ENCODE measurements around the gene GJB3.

GJB3 gene

DNA sequence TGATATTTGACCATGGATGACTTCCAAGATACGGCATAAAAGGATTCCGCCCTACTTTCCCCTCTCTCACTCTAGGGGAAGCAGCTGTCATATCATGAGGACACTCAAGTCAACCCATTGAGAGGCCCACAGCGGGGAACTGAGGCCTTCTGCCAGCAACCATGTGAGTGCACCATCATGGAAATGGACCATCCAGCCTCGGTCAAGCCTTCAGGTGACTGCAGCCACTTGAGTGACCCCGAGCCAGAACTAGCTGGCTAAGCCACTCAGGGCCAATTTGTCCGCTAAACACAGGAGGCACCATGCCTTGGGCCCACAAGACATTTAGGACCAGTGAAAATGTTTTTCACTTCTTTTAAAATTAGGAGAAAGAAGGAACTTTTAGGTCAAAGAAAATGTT lies 37.2 kb upstream of the GJB3 start:
- in situ Hi-C loops (cut with HindIII; ENCODE audit: low sequenced_read_pairs) = no loop called here
- no peak for DNase-seq (ENCODE audit: low read depth)
- no peak for TF ChIP-seq CTCF (IDR thresholded peaks at IDR 0.05; ENCODE audit: low read depth, low read length, missing control alignments)
- H3K4me3 ChIP-seq (ENCODE audit: low read depth, low read length) = no peak overlapping the region

DNA sequence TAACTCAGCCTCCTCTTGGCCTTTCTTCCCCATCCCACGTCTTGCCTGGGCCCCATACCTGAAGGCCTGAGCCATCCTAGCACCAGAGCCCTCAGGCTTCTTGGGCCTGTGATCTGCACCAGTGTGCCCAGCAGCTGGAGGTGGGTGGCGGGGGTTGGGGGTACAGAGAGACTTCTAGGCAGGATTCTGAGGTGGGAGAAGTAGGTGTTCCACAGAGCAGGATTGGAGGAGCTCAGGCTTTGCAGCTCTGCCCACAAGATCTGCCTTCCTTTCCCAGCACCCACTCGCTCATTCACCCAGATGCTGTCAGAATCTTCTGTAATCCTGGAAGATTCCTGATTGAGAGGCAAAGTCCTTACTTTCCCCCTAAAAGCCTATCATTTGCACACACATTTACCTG lies 36.2 kb upstream of the GJB3 start:
- in situ Hi-C loops (cut with HindIII; ENCODE audit: low sequenced_read_pairs) = no loop called here
- TF ChIP-seq CTCF (IDR thresholded peaks at IDR 0.05; ENCODE audit: low read depth, low read length, missing control alignments) = no peak
- no peak overlapping the region for H3K4me3 ChIP-seq (ENCODE audit: low read depth, low read length)
- DNase-seq (ENCODE audit: low read depth) = no peak

- no peak for DNase-seq (ENCODE audit: low read depth)
- in situ Hi-C loops (cut with HindIII; ENCODE audit: low sequenced_read_pairs) = no loop called here
- no peak overlapping the region for H3K4me3 ChIP-seq (ENCODE audit: low read depth, low read length)
- no peak for TF ChIP-seq CTCF (IDR thresholded peaks at IDR 0.05; ENCODE audit: low read depth, low read length, missing control alignments)
These were observed 35.3 kb upstream of the GJB3 start for GRCh38 chr1:34745666-34746065.

DNA sequence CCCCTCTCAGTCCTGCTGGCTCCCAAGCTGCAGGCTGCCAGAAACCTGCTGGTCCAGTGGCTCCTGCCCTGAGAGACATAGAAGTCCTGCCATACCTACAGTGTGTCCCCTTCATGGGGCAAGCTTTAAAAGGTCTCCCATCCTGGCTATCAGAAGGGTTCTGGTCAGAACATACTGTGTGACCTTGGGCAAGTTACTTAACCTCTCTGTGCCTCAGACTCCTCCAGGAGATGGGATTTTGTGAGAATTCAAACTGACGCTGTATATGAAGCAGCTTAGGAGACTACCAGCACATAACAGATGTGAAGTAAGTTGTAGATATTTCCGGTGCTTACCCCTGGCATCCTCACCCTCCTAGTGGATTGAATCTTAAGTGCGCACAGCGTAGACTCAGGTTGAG lies 34.9 kb upstream of the GJB3 start:
- DNase-seq (ENCODE audit: low read depth) = no peak
- no peak overlapping the region for H3K4me3 ChIP-seq (ENCODE audit: low read depth, low read length)
- TF ChIP-seq CTCF (IDR thresholded peaks at IDR 0.05; ENCODE audit: low read depth, low read length, missing control alignments) = no peak
- in situ Hi-C loops (cut with HindIII; ENCODE audit: low sequenced_read_pairs) = no loop called here

DNA sequence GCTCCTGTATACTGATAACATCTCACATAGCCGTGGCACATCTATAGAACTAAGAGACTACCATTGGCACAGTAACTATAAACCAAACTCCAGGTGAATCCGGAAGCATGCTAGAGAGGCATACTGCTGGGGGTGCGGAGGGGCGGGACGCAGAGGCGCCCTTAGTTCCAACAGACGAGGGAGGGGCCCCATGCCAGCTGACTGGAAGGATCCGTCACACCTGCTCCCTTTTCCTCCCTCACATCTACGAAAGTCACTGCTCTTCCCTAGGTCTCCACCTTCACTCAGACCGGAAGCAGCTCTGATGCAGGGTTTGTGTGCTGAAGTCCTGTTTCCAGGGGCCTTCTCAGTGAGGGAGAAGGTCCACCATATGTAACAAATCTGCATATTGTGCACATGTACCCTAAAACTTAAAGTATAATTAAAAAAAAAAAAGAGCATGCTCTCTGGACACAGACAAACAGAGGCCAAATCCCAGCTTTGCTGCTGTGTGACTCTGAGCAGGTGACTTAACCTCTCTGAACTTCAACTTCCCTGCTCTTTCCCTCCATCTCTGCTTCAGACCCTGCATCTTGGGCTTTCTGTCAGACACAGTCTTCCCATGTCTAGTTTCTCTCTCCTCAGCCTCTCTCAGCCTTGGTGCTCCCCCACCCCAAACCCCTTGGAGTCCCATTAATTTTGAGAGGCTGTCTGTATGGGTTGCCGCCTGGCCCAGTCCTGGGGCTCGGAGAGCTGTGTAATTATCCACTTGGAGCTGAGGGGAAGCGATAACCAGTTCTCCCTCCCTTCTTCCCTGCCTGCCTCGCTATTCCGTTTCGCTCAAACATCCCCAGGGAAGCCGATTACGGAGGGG lies 34.0 kb upstream of the GJB3 start:
- no peak for TF ChIP-seq CTCF (IDR thresholded peaks at IDR 0.05; ENCODE audit: low read depth, low read length, missing control alignments)
- no peak overlapping the region for H3K4me3 ChIP-seq (ENCODE audit: low read depth, low read length)
- in situ Hi-C loops (cut with HindIII; ENCODE audit: low sequenced_read_pairs) = no loop called here
- no peak for DNase-seq (ENCODE audit: low read depth)

- H3K4me3 ChIP-seq (ENCODE audit: low read depth, low read length) = no peak overlapping the region
- no peak for TF ChIP-seq CTCF (IDR thresholded peaks at IDR 0.05; ENCODE audit: low read depth, low read length, missing control alignments)
- no peak for DNase-seq (ENCODE audit: low read depth)
- in situ Hi-C loops (cut with HindIII; ENCODE audit: low sequenced_read_pairs) = no loop called here
These were observed 33.4 kb upstream of the GJB3 start for GRCh38 chr1:34747638-34747941.
